Stimulated activated naive CD8-positive, alpha-beta T cell treated with anti-CD3 and anti-CD28 coated beads, Interleukin-15, amount 100 ng/mL, for 72 hours (primary cell): Measurements from ENCODE around the gene EHMT2.
A peak's percentile ranks its signal among the peaks of the same experiment; 100 is the strongest.
"Not testable (repeated sequence)": the region's sequence is repeated elsewhere in the genome, so short reads cannot be mapped to it uniquely, and the experiment has no call there.

Experiments
- ATAC-seq: fragments of 150-1000 bp; cut with Tn5 transposase; 2 replicates; pipeline ENCODE4 v1.10.0; 2021; ENCODE audit warnings: mild to moderate bottlenecking, moderate library complexity
- DNase-seq, 2 donors: peaks; one replicate each; pipeline ENCODE4 v3.0.0; 2021 to 2022
- H3K27ac Mint-ChIP-seq, 2 donors: one replicate each; pipeline ENCODE4 v1.8.0; 2022; ENCODE audit warnings: mild to moderate bottlenecking in 2 of 2, mixed read lengths in 2 of 2, moderate library complexity in 2 of 2
- H3K27me3 Mint-ChIP-seq: one replicate; pipeline ENCODE4 v1.8.0; 2022; ENCODE audit warnings: mixed read lengths
- H3K4me1 Mint-ChIP-seq: one replicate; pipeline ENCODE4 v1.8.0; 2022; ENCODE audit warnings: mild to moderate bottlenecking, mixed read lengths
- H3K4me3 Mint-ChIP-seq, 2 donors: one replicate each; pipeline ENCODE4 v1.8.0; 2022; ENCODE audit warnings: mild to moderate bottlenecking in 2 of 2, mixed read lengths in 2 of 2, moderate library complexity in 1 of 2
- H3K9me3 Mint-ChIP-seq, 2 donors: one replicate each; pipeline ENCODE4 v1.8.0; 2022; ENCODE audit warnings: mixed read lengths in 2 of 2

The EHMT2 gene

GRCh38 chr6:31871046-31871659, 26.3 kb downstream of the EHMT2 start:
- peak; percentile 8 for ATAC-seq
- Mint-ChIP-seq H3K9me3 (no peaks in the 10 kb centered on the region), H3K27ac (no peak overlapping the region), H3K4me1 (peaks cover 7% of the 10 kb centered on the region), H3K27me3 (peaks cover 8% of the 10 kb centered on the region), H3K4me3 (no peak overlapping the region)
- no peak for DNase-seq

DNA sequence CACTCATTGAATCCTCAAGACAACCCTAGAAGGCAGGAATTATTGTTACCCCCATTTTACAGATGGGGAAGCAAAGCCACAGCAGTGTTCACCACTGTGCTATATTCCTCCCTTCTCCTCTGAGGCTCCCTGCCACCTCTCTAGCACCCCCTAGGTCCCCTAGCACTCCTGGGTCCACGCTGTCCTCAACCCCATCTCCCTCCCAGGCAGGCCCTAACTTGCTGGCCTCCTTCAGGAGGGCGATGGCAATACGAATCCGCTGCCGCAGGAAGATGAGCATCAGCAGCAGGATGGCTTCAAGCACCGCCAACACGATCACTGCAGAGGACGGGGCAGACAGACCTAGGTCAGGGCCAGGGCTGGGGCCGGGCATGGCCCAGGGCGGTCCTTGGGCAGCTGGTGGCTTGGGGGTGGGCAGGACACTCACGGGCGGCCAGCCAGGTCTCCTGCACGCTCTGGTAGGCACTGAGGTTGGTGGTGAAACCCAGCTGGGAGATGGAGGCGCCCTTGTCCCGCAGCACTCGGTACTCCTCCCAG, 27.0 kb downstream of the EHMT2 start:
- no peak for DNase-seq
- peaks cover 1% of the 10 kb centered on the region for H3K4me1 Mint-ChIP-seq
- H3K9me3 Mint-ChIP-seq: no peaks in the 10 kb centered on the region
- no peak overlapping the region for H3K4me3 Mint-ChIP-seq
- ATAC-seq: peak; percentile 53
- no peak overlapping the region for H3K27ac Mint-ChIP-seq
- peaks cover 8% of the 10 kb centered on the region for H3K27me3 Mint-ChIP-seq

DNA sequence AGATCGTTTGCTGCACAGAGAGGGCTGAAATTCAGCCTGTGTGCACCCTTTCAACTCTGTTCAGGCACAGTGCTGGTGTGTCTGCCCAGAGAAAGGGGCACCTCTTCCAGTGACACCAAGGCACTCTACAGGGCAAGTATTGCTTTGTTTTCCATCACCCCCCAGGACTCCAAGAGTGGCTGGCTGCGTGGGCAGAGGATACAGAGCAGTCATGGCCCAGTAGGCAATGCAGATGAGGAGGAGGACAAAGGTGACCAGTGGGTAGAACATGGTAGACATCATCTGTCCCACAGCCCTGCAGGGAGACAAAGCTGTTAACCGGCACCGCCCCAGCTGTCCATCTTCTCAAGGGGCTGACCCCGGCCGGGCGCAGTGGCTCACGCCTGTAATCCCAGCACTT, 28.2 kb downstream of the EHMT2 start:
- Mint-ChIP-seq H3K4me3 (no peak overlapping the region), H3K4me1 (peaks cover 10% of the 10 kb centered on the region), H3K27me3 (peaks cover 8% of the 10 kb centered on the region), H3K27ac (no peak overlapping the region), H3K9me3 (no peaks in the 10 kb centered on the region)
- DNase-seq (no peak), ATAC-seq (no peak)

DNA sequence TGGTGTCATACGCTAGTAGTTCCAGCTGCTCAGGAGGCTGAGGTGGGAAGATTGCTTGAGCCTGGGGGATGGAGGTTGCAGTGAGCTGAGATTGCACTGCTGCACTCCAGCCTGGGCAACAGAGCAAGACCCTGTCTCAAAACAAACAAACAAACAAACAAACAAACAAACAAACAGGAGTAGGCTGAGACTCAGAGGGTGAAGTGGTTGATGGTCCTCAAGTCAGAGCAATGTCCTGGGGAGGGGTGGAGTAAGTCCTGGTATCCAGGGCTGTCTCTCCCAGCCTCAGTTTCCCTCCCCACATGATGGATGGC, 28.9 kb downstream of the EHMT2 start:
- H3K27ac Mint-ChIP-seq, H3K9me3 Mint-ChIP-seq, H3K27me3 Mint-ChIP-seq, H3K4me3 Mint-ChIP-seq, ATAC-seq, DNase-seq: not testable (repeated sequence)
- H3K4me1 Mint-ChIP-seq: peaks cover 14% of the 10 kb centered on the region

DNA sequence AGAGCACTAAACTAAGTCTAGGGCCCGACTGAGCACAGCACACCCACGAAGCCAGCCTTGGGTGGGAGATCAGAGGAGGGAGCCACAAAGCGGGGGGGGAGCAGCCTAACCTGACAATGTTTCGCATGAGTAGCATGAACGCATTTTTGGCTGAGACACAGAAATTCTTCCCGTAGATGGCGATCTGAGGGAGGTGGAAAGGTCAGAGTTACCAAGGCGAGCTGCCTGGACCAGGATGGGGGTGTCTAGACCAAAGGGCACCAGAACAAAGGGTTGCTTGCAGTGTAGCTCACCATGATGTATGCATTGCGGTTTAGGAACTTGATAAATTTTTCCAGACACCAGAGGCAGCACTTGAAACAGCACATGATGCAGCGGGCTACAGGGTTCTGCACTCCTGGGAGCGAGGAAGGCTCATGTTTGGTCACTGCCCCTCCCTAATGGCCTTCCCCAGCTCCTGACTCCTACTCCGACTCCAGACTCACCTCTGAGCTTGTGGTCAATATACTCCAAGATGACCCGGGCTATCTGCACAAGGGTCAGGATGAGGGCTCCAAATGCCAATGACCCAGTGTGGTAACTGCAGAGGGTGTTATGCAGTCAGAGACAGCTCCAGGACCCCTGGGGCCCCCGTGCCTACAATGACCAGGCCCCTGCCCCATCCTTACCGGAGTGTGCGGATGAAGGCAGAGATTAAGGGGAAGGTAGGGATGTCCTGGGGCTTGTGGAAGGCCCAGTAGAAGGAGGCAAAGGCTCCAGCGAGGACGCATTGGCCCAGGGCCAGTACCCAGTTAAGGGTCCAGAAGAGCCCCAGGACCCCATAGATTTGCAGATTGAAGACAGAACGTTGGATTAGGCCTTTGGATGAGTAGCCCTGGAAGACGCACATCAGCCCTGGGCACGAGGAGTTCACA, 32.0 kb downstream of the EHMT2 start:
- H3K27me3 Mint-ChIP-seq: no peaks in the 10 kb centered on the region
- peaks cover 34% of the 10 kb centered on the region for H3K4me1 Mint-ChIP-seq
- H3K9me3 Mint-ChIP-seq: no peaks in the 10 kb centered on the region
- no peak for ATAC-seq
- H3K4me3 Mint-ChIP-seq: no peak overlapping the region
- no peak for DNase-seq
- H3K27ac Mint-ChIP-seq: peak overlapping the region in 1 of 2 donors; percentile 72

- Mint-ChIP-seq H3K4me1 (peaks cover 34% of the 10 kb centered on the region), H3K4me3 (no peak overlapping the region), H3K27me3 (no peaks in the 10 kb centered on the region), H3K9me3 (no peaks in the 10 kb centered on the region), H3K27ac (no peak overlapping the region)
- no peak for DNase-seq
- ATAC-seq: no peak
Measured at GRCh38 chr6:31864818-31865204, 32.7 kb downstream of the EHMT2 start.

GRCh38 chr6:31864123-31864562, 33.4 kb downstream of the EHMT2 start:
- not testable (repeated sequence) for DNase-seq, H3K27me3 Mint-ChIP-seq, ATAC-seq, H3K9me3 Mint-ChIP-seq
- Mint-ChIP-seq H3K27ac (peak overlapping the region; percentile 97 to 99), H3K4me1 (peaks cover 34% of the 10 kb centered on the region), H3K4me3 (peak overlapping the region; percentile 95 to 99)

DNA sequence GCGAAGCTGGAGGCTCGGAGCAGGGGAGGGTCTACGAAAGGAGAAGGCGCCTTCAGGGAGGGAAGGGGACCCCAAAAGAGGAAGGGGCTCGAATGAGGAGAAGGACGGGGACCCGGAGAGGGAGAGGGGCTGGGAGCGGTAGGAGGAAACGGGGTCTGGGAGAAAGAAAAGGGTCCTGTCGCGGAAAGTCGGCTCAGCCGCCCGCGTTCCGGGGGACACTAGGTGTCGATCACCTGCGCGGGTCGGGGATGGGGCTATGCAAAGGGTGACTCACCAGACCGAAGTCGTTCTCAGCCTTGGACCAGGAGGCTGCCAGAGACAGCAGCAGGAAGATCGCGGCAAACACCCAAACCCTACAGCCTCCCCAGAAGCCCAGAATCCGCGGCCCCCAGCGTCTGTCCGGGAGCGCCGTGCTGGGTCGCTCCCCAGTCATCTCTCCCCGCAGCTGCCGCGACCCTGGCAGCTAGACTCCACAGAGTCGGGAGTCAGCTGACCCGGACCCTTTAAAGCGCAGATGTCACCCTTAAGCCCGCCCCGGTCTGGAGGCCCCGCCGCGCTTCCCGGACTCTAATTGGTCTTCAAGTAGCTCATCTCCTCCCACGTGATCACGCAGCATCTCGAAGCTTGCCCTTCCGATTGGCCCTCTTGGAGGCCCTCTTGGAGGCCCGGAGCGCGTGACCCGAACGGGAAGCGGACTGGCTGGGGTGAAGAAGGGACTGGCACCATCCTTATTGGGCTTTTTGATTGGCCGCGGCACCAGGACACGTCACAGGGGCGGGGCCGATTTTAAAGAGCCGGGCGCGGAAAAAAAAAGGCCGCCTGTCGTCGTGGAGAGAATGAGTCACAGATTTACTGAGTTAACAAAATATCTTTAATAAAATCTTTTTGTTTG, 34.9 kb downstream of the EHMT2 start, which contains the start of gene NEU1:
Gene NEU1 (minus strand): TSS at position 478 of the 892 bp plus-strand sequence. CDS start 45 bp downstream, at position 433.
- peak; percentile 99 to 100 for DNase-seq
- Mint-ChIP-seq H3K27ac (peak within 1 kb of the TSS; percentile 97 to 99), H3K4me1 (peaks cover 34% of the 10 kb centered on the region)

DNA sequence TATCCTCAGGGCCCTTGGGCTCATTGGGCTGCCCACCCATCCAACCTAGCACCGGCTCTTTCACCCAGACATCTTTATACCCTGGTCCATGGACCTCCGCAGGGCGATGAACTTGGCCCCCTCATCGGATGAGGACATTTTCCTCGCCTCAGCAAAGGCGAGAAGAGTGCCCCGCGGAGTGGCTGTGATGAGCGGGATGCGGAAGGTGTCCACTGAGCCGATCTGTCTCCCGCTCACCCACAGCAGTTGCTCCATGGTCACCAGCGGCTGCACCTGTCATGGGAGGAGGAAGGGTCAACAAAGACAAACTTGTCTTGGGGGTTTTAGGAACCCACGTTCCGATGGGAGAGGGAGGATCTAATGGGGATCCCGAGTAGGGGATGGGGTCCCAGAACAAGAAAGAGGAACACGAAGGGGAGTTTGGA, 35.6 kb downstream of the EHMT2 start:
- Mint-ChIP-seq H3K4me1 (peaks cover 34% of the 10 kb centered on the region), H3K9me3 (no peaks in the 10 kb centered on the region), H3K27ac (peak overlapping the region; percentile 97 to 99), H3K27me3 (no peaks in the 10 kb centered on the region), H3K4me3 (peak overlapping the region; percentile 95 to 99)
- DNase-seq (no peak), ATAC-seq (no peak)

More for the DNA sequence above, 34.9 kb downstream of the EHMT2 start, which contains the start of gene NEU1:
- peak within 1 kb of the TSS; percentile 95 to 99 for H3K4me3 Mint-ChIP-seq
- H3K9me3 Mint-ChIP-seq: no peaks in the 10 kb centered on the region
- H3K27me3 Mint-ChIP-seq: no peaks in the 10 kb centered on the region
- ATAC-seq: peak; percentile 97

DNA sequence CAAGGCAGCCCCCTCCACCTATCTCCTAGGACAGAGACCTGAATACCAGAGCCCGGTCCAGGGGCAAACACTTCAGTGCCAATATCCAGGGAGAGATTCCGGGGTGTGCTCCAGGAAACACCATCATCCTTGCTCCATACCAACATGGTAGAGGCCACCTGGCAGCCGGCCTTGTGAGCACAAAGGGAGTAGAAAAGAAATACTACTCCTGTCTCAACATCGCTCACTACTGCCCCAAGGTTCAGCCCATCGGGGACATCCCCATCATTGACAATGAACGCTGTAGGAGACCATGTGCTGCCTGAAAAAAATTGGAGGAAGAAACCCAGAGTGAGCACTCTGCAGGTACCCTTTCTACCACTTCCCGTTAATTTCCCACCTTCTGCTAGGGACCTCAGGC, 36.3 kb downstream of the EHMT2 start:
- ATAC-seq: no peak
- DNase-seq: no peak
- no peak overlapping the region for H3K4me3 Mint-ChIP-seq

GRCh38 chr6:31860349-31860748, 37.1 kb downstream of the EHMT2 start:
- Mint-ChIP-seq H3K27ac (no peak overlapping the region), H3K9me3 (no peaks in the 10 kb centered on the region), H3K4me1 (peaks cover 34% of the 10 kb centered on the region), H3K27me3 (no peaks in the 10 kb centered on the region), H3K4me3 (no peak overlapping the region)
- ATAC-seq (no peak), DNase-seq (no peak)

More for the DNA sequence above, 36.3 kb downstream of the EHMT2 start:
- Mint-ChIP-seq H3K27me3 (no peaks in the 10 kb centered on the region), H3K9me3 (no peaks in the 10 kb centered on the region), H3K4me1 (peaks cover 34% of the 10 kb centered on the region), H3K27ac (peak overlapping the region in 1 of 2 donors; percentile 55)

- Mint-ChIP-seq H3K4me1 (peaks cover 30% of the 10 kb centered on the region), H3K4me3 (no peak overlapping the region), H3K27ac (no peak overlapping the region), H3K27me3 (no peaks in the 10 kb centered on the region), H3K9me3 (no peaks in the 10 kb centered on the region)
- no peak for ATAC-seq
- no peak for DNase-seq
Measured at GRCh38 chr6:31859923-31860322, 37.6 kb downstream of the EHMT2 start.

DNA sequence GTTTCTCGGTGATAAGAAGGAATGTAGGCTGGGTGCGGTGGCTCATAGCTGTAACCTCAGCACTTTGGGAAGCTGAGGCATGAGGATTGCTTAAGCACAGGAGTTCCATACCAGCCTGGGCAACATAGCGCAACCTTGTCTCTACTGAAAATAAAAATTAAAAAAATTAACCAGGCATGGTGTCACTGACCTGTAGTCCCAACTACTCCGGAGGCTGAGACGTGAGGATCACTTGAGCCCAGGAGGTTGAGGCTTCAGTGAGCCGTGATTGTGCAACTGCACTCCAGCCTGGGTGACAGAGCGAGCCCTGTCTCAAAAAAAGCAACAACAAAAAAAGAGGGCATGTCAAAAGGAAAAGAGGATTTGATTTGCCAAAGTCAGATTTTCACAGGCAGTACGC, 38.8 kb downstream of the EHMT2 start:
- no peak for ATAC-seq
- Mint-ChIP-seq H3K4me1 (peaks cover 20% of the 10 kb centered on the region), H3K27me3 (no peaks in the 10 kb centered on the region)

DNA sequence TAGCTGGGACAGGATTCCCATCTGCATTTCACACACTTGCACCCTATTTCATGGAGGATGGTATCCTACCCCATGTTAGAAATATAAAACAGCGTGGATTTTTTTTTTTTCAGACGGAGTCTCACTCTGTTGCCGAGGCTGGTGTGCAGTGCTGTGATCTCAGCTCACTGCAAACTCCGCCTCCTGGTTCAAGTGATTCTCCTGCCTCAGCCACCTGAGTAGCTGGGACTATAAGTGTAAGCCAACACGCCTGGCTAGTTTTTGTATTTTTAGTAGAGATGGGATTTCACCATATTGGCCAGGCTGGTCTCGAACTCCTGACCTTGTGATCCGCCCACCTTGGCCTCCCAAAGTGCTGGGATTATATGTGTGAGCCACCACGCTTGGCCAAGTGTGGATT, 39.7 kb downstream of the EHMT2 start:
- H3K9me3 Mint-ChIP-seq, ATAC-seq, H3K4me3 Mint-ChIP-seq, H3K27me3 Mint-ChIP-seq, DNase-seq: not testable (repeated sequence)
- peaks cover 18% of the 10 kb centered on the region for H3K4me1 Mint-ChIP-seq
- H3K27ac Mint-ChIP-seq: peak overlapping the region in 1 of 2 donors; percentile 24

More for the DNA sequence above, 38.8 kb downstream of the EHMT2 start:
- Mint-ChIP-seq H3K9me3 (no peaks in the 10 kb centered on the region), H3K27ac (no peak overlapping the region), H3K4me3 (no peak overlapping the region)
- DNase-seq: no peak
